WERI-Rb-1 (cell line): ENCODE measurements around the gene NAGK.
A peak's percentile ranks its signal among the peaks of the same experiment; 100 is the strongest.

Experiments
- DNase-seq: peaks from one replicate; pipeline ENCODE4 v3.0.0-alpha.2; 2020
- H3K27ac ChIP-seq: fragments of 250-450 bp; sonication (Bioruptor Pico); 2 replicates; pipeline ENCODE4 v1.5.1; 2020; ENCODE audit warnings: mild to moderate bottlenecking, moderate library complexity
- H3K27me3 ChIP-seq: fragments of 250-450 bp; sonication (Bioruptor Pico); 2 replicates; pipeline ENCODE4 v1.5.1; 2021; ENCODE audit warnings: mild to moderate bottlenecking, low read depth, moderate library complexity; ENCODE audit not compliant: insufficient read depth, severe bottlenecking
- H3K36me3 ChIP-seq: fragments of 250-450 bp; sonication (Bioruptor Pico); 2 replicates; pipeline ENCODE4 v1.5.1; 2020; ENCODE audit warnings: mild to moderate bottlenecking, moderate library complexity
- H3K4me3 ChIP-seq: 2 replicates; pipeline ENCODE4 v1.5.1; 2011; ENCODE audit warnings: low read depth, mild to moderate bottlenecking, control low read depth, low read length
- H3K9me3 ChIP-seq: fragments of 250-450 bp; sonication (Bioruptor Pico); 2 replicates; pipeline ENCODE4 v1.5.1; 2021; ENCODE audit warnings: mild to moderate bottlenecking, moderate library complexity; ENCODE audit not compliant: severe bottlenecking
- TF ChIP-seq, protein P1 (sequence below): IDR thresholded peaks from 2 replicates; pipeline ENCODE4 v1.5.1; 2011; ENCODE audit warnings: low read depth, mild to moderate bottlenecking, control low read depth, inconsistent platforms, low read length

NAGK gene

GRCh38 chr2:71067567-71068217, 756 bp upstream of the NAGK start:
- TF ChIP-seq, protein P1, sequence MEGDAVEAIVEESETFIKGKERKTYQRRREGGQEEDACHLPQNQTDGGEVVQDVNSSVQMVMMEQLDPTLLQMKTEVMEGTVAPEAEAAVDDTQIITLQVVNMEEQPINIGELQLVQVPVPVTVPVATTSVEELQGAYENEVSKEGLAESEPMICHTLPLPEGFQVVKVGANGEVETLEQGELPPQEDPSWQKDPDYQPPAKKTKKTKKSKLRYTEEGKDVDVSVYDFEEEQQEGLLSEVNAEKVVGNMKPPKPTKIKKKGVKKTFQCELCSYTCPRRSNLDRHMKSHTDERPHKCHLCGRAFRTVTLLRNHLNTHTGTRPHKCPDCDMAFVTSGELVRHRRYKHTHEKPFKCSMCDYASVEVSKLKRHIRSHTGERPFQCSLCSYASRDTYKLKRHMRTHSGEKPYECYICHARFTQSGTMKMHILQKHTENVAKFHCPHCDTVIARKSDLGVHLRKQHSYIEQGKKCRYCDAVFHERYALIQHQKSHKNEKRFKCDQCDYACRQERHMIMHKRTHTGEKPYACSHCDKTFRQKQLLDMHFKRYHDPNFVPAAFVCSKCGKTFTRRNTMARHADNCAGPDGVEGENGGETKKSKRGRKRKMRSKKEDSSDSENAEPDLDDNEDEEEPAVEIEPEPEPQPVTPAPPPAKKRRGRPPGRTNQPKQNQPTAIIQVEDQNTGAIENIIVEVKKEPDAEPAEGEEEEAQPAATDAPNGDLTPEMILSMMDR, result 0 out of 2 replicates have a peak, but pooled peaks have one; percentile 1
- H3K27me3 ChIP-seq, result no peaks in the 10 kb centered on the region
- H3K27ac ChIP-seq, result peak overlapping the region; percentile 88
- peak; percentile 26 for DNase-seq
- H3K4me3 ChIP-seq, result peak overlapping the region; percentile 59
- H3K36me3 ChIP-seq, result peaks cover 21% of the 10 kb centered on the region
- no peaks in the 10 kb centered on the region for H3K9me3 ChIP-seq

DNA sequence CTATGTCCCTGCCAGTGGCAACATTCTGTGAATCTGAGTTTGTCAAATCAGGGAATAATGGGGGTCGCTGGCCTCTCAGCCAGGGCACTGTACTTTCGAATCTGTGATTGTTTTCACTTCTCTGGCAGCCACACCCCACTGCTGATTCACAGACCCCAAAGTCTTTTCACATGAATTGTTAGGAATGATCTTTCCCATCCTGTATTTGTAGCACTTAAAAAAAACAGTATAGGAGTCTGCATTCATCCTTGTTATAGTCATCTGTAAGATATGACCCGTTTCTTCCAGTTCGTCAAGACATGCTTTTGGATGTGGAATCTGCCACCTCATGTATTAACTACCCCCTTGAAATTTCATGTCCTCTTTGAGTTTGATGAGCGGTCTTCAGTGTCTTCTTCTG, 928 bp downstream of the NAGK start:
- H3K4me3 ChIP-seq, result peak overlapping the region; percentile 59
- TF ChIP-seq, protein P1, result no peak
- peak overlapping the region; percentile 88 for H3K27ac ChIP-seq
- H3K9me3 ChIP-seq, result no peaks in the 10 kb centered on the region
- no peaks in the 10 kb centered on the region for H3K27me3 ChIP-seq
- H3K36me3 ChIP-seq, result peaks cover 36% of the 10 kb centered on the region
- no peak for DNase-seq

- H3K27me3 ChIP-seq, result no peaks in the 10 kb centered on the region
- no peaks in the 10 kb centered on the region for H3K9me3 ChIP-seq
- peak overlapping the region; percentile 55 for H3K27ac ChIP-seq
- H3K36me3 ChIP-seq, result peaks cover 46% of the 10 kb centered on the region
- DNase-seq, result peak; percentile 78
- TF ChIP-seq, protein P1, result peak; percentile 84
- no peak overlapping the region for H3K4me3 ChIP-seq
Observed at GRCh38 chr2:71070294-71071093, 2.0 kb downstream of the NAGK start.

GRCh38 chr2:71071681-71072398, 3.4 kb downstream of the NAGK start:
- Histone ChIP-seq H3K4me3 (no peak overlapping the region), H3K9me3 (no peaks in the 10 kb centered on the region), H3K36me3 (peaks cover 59% of the 10 kb centered on the region), H3K27ac (no peak overlapping the region), H3K27me3 (no peaks in the 10 kb centered on the region)
- DNase-seq, result no peak
- TF ChIP-seq, protein P1, result no peak

DNA sequence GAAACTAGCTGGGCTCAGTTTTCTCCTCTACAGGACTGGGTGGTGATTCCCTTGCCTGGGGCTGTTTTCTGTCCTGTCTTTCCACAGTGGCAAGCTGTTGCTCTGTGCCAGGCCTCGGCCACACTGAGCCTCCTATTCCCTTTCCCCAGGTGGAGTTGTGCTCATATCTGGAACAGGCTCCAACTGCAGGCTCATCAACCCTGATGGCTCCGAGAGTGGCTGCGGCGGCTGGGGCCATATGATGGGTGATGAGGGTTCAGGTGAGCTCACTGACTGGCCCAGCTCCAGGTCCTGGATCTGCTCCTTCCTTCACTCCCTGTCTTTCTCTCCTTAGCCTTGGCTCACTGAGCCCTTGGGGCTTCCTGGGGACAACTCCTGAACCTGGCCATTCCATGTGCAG, 4.0 kb downstream of the NAGK start:
- DNase-seq, result no peak
- H3K36me3 ChIP-seq, result peaks cover 66% of the 10 kb centered on the region

More for the DNA sequence above, 4.0 kb downstream of the NAGK start:
- TF ChIP-seq, protein P1, result no peak
- Histone ChIP-seq H3K27me3 (no peaks in the 10 kb centered on the region), H3K9me3 (no peaks in the 10 kb centered on the region), H3K4me3 (no peak overlapping the region), H3K27ac (no peak overlapping the region)
